GM23248 (cell line): ENCODE results near the gene MMP12. TPM values are rescaled to one million over a fixed set of nuclear protein-coding genes. Genes with fewer than 3 reads are reported as not detected.

Experiments used
- DNase-seq: peaks from one replicate; pipeline ENCODE4 v3.0.0-alpha.2; 2015
- H2AFZ ChIP-seq: fragments of 200-600 bp; sonication (generic); 2 replicates; pipeline ENCODE4 v1.6.1; 2016; ENCODE audit warnings: antibody characterized with exemption
- H3F3A ChIP-seq: fragments of 200-600 bp; sonication (generic); 2 replicates; pipeline ENCODE4 v1.6.1; 2016; ENCODE audit warnings: mild to moderate bottlenecking, antibody characterized with exemption, mixed run types; ENCODE audit not compliant: insufficient read depth
- H3K27ac ChIP-seq: fragments of 200-600 bp; sonication (generic); 2 replicates; pipeline ENCODE4 v1.5.1; 2016; ENCODE audit warnings: mild to moderate bottlenecking
- H3K27me3 ChIP-seq: fragments of 200-600 bp; sonication (generic); replicated peaks from 2 replicates; pipeline ENCODE4 v1.6.1; 2016; ENCODE audit warnings: mild to moderate bottlenecking; ENCODE audit not compliant: insufficient read depth
- H3K36me3 ChIP-seq: fragments of 200-600 bp; sonication (generic); 2 replicates; pipeline ENCODE4 v1.6.1; 2016; ENCODE audit warnings: low read depth, mild to moderate bottlenecking
- H3K4me1 ChIP-seq: fragments of 200-600 bp; sonication (generic); 2 replicates; pipeline ENCODE4 v1.6.1; 2016; ENCODE audit warnings: mild to moderate bottlenecking; ENCODE audit not compliant: insufficient read depth
- H3K4me2 ChIP-seq: fragments of 200-600 bp; sonication (generic); one replicate; pipeline ENCODE4 v1.6.1; 2016; ENCODE audit warnings: mild to moderate bottlenecking; ENCODE audit not compliant: unreplicated experiment
- H3K4me3 ChIP-seq: fragments of 200-600 bp; sonication (generic); 2 replicates; pipeline ENCODE4 v1.5.1; 2016; ENCODE audit warnings: mild to moderate bottlenecking
- H3K79me2 ChIP-seq: fragments of 200-600 bp; sonication (generic); 2 replicates; pipeline ENCODE4 v1.6.1; 2016; ENCODE audit warnings: mild to moderate bottlenecking; ENCODE audit not compliant: insufficient read depth
- H3K9ac ChIP-seq: fragments of 200-600 bp; sonication (generic); 2 replicates; pipeline ENCODE4 v1.6.1; 2016; ENCODE audit warnings: mild to moderate bottlenecking
- H3K9me2 ChIP-seq: fragments of 200-600 bp; sonication (generic); 2 replicates; pipeline ENCODE4 v1.6.1; 2016; ENCODE audit warnings: mixed run types, mild to moderate bottlenecking, moderate library complexity; ENCODE audit not compliant: insufficient read depth
- H3K9me3 ChIP-seq: fragments of 200-600 bp; sonication (generic); one replicate; pipeline ENCODE4 v1.6.1; 2017; ENCODE audit warnings: low read depth
- H4K20me1 ChIP-seq: fragments of 200-600 bp; sonication (generic); 2 replicates; pipeline ENCODE4 v1.6.0; 2016; ENCODE audit not compliant: insufficient read depth
- EZH2 ChIP-seq: fragments of 200-600 bp; sonication (generic); IDR thresholded peaks from 2 replicates; pipeline ENCODE4 v1.6.1; 2018; ENCODE audit warnings: antibody characterized with exemption, mild to moderate bottlenecking; ENCODE audit not compliant: insufficient read depth, poor library complexity, severe bottlenecking
- EZH2phosphoT487 ChIP-seq: fragments of 200-600 bp; sonication (generic); IDR thresholded peaks from 2 replicates; pipeline ENCODE4 v1.6.1; 2018; ENCODE audit warnings: antibody characterized with exemption, moderate library complexity, mild to moderate bottlenecking, low read depth; ENCODE audit not compliant: insufficient read depth
- WGBS, 2 experiments: methylation state at CpG; one replicate each; pipeline ENCODE4 v1.1.6; 2015 to 2017; ENCODE audit warnings: low lambda C conversion rate in 2 of 2, low coverage in 1 of 2; ENCODE audit errors: missing lambda C conversion rate in 2 of 2; 5-methylcytosine and 5-hydroxymethylcytosine counted together
- in situ Hi-C: fragments of 300-500 bp; cut with MboI; formaldehyde crosslinking; loops from 2 replicates; pipeline ENCODE4 v1.15.0; 2020
- polyA plus RNA-seq: library from polyadenylated mRNA; unstranded; fragments of >200 nt; fragmentation: Nextera tagmentation; extraction: Ambion mirVana; gene quantifications from 2 replicates; pipeline ENCODE4 v1.2.1, GENCODE V29; 2016
- total RNA-seq: library from RNA; depleted of rRNA; stranded (reverse); fragments of >200 nt; shearing (Covaris generic); gene quantifications from 2 replicates; pipeline ENCODE4 v1.2.3, GENCODE V29; 2014

The MMP12 gene
- total and polyA plus RNA-seq, 2 experiments from 2014 or later = 0.41 to 0.76 TPM

DNA sequence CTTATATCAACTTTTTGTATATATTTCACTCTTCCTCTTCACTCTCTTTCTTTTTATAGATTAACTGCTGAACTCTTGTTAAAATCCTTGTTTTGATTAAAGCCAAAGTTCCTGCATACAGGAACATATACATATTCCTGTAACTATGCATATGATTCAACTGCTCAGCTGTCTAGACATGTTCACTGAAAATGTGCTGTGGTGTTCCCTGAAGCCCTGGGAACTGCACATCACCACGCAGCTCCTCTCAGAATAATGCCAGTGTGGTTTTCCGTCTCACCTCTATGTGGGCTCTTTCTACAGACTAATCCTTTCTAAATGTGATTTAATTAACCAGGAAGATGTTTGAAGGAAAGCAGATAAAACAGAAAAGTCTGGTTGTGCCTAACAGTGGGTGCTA, 25.6 kb upstream of the MMP12 start:
- Histone ChIP-seq H4K20me1 (no peaks in the 10 kb centered on the region), H2AFZ (no peak overlapping the region), H3K4me2 (no peak overlapping the region), H3K27me3 (no peaks in the 10 kb centered on the region), H3K9ac (no peak overlapping the region), H3K36me3 (no peaks in the 10 kb centered on the region), H3F3A (no peaks in the 10 kb centered on the region), H3K79me2 (no peaks in the 10 kb centered on the region), H3K4me3 (no peak overlapping the region), H3K9me3 (no peaks in the 10 kb centered on the region), H3K27ac (no peak overlapping the region), H3K9me2 (no peaks in the 10 kb centered on the region), H3K4me1 (no peaks in the 10 kb centered on the region)
- WGBS, 2 experiments = 90 to 92% methylated on average over 2 of the region's 2 CpGs
- no peak for DNase-seq
- TF ChIP-seq EZH2phosphoT487 (no peak), EZH2 (no peak)
- in situ Hi-C loops = no loop called here

GRCh38 chr11:102891736-102892135, 17.0 kb upstream of the MMP12 start:
- peak; percentile 49 for DNase-seq
- TF ChIP-seq EZH2 (no peak), EZH2phosphoT487 (no peak)

GRCh38 chr11:102886999-102887398, 12.2 kb upstream of the MMP12 start:
- H3K27ac ChIP-seq = no peak overlapping the region
- H2AFZ ChIP-seq = no peak overlapping the region
- TF ChIP-seq EZH2 = no peak
- TF ChIP-seq EZH2phosphoT487 = no peak
- no peaks in the 10 kb centered on the region for H3K27me3 ChIP-seq
- H3K79me2 ChIP-seq = no peaks in the 10 kb centered on the region
- in situ Hi-C loops = no loop called here
- H4K20me1 ChIP-seq = no peaks in the 10 kb centered on the region
- H3K9me3 ChIP-seq = no peaks in the 10 kb centered on the region
- no peaks in the 10 kb centered on the region for H3K36me3 ChIP-seq
- H3K4me3 ChIP-seq = no peak overlapping the region
- H3F3A ChIP-seq = peaks cover 11% of the 10 kb centered on the region
- DNase-seq = peak; percentile 11
- no peak overlapping the region for H3K9ac ChIP-seq
- H3K4me1 ChIP-seq = peaks cover 5% of the 10 kb centered on the region
- no peak overlapping the region for H3K4me2 ChIP-seq
- 81 to 87% methylated on average over 6 of the region's 6 CpGs for WGBS, 2 experiments
- no peaks in the 10 kb centered on the region for H3K9me2 ChIP-seq

More at GRCh38 chr11:102891736-102892135, 17.0 kb upstream of the MMP12 start:
- Histone ChIP-seq H3K4me3 (no peak overlapping the region), H3K9ac (no peak overlapping the region), H3K27ac (no peak overlapping the region), H3K4me2 (no peak overlapping the region), H3K36me3 (no peaks in the 10 kb centered on the region), H2AFZ (no peak overlapping the region), H4K20me1 (no peaks in the 10 kb centered on the region), H3K9me2 (no peaks in the 10 kb centered on the region), H3K79me2 (no peaks in the 10 kb centered on the region), H3K4me1 (no peaks in the 10 kb centered on the region), H3K9me3 (no peaks in the 10 kb centered on the region), H3F3A (no peaks in the 10 kb centered on the region), H3K27me3 (no peaks in the 10 kb centered on the region)
- 95 to 100% methylated on average over 1 of the region's 1 CpG for WGBS, 2 experiments
- in situ Hi-C loops = no loop called here

GRCh38 chr11:102883141-102883540, 8.4 kb upstream of the MMP12 start:
- in situ Hi-C loops = no loop called here
- Histone ChIP-seq H3K9me2 (no peaks in the 10 kb centered on the region), H3K4me3 (no peak overlapping the region), H3K79me2 (no peaks in the 10 kb centered on the region), H3K27ac (peak overlapping the region; percentile 69), H3K9me3 (no peaks in the 10 kb centered on the region), H3K9ac (no peak overlapping the region), H3K4me2 (no peak overlapping the region), H4K20me1 (no peaks in the 10 kb centered on the region), H3K4me1 (peaks cover 5% of the 10 kb centered on the region), H3F3A (peaks cover 20% of the 10 kb centered on the region), H3K36me3 (no peaks in the 10 kb centered on the region), H2AFZ (peak overlapping the region; percentile 18; the same call in 1 of the 2 replicates), H3K27me3 (no peaks in the 10 kb centered on the region)
- 79 to 81% methylated on average over 3 of the region's 3 CpGs for WGBS, 2 experiments
- DNase-seq = peak; percentile 30
- TF ChIP-seq EZH2 (no peak), EZH2phosphoT487 (no peak)

DNA sequence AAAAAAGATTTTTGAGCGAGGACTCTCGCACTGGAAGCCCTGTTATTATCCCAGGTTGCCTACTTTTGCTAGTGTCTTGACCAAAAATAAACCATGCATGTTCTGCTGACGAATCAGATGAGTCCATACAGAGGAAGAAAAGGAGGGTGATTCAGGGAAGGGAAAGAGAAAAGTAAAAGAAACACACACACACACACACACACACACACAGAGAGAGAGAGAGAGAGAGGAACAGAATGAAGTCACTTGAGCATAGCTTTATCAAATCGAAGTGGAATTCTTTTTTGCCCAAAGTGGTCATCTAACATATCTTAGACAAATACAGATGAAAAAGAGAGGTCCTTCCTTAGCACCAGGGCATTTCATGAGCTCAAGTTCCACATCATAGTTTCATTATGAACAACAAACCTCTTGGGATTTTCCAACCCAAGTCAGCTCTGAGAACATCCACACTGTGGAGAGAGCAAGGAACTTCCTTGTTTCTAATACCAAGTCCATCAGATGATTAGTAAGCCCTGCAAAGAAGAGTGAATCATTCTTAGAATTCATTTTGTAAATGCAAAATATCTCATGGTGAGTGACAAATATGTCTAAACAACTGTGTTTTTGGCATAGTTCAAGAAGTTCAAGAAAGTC, 7.7 kb upstream of the MMP12 start:
- H4K20me1 ChIP-seq = no peaks in the 10 kb centered on the region
- peak overlapping the region; percentile 18 for H2AFZ ChIP-seq
- no peaks in the 10 kb centered on the region for H3K9me2 ChIP-seq
- peak overlapping the region; percentile 16 for H3K4me2 ChIP-seq
- H3K9ac ChIP-seq = no peak overlapping the region
- H3K36me3 ChIP-seq = no peaks in the 10 kb centered on the region
- peaks cover 5% of the 10 kb centered on the region for H3K4me1 ChIP-seq
- no peak for TF ChIP-seq EZH2phosphoT487
- TF ChIP-seq EZH2 = no peak
- H3K9me3 ChIP-seq = no peaks in the 10 kb centered on the region
- DNase-seq = peak; percentile 94
- H3K27ac ChIP-seq = peak overlapping the region; percentile 69
- no peaks in the 10 kb centered on the region for H3K79me2 ChIP-seq
- peaks cover 20% of the 10 kb centered on the region for H3F3A ChIP-seq
- in situ Hi-C loops = no loop called here
- H3K27me3 ChIP-seq = no peaks in the 10 kb centered on the region
- WGBS, 2 experiments = 44 to 60% methylated on average over 4 of the region's 4 CpGs
- no peak overlapping the region for H3K4me3 ChIP-seq
